HEK293 (cell line): ENCODE measurements around the gene RNF113B.

ENCODE experiments used
- CTCF ChIA-PET: fragments of 350-600 bp; formaldehyde crosslinking; extraction: SDS; loops from one replicate; lab custom pipeline; 2021; ENCODE audit warnings: antibody characterized with exemption; lab: Yijun Ruan, JAX
- POLR2A ChIA-PET: fragments of 300-600 bp; formaldehyde crosslinking; extraction: SDS; loops from one replicate; lab custom pipeline; 2020; ENCODE audit warnings: antibody characterized with exemption, inconsistent platforms; lab: Yijun Ruan, JAX
- H3K27ac ChIP-seq: fragments of 200-500 bp; sonication (Bioruptor generic); 2 replicates; pipeline ENCODE4 v1.5.1; 2014; ENCODE audit warnings: low read depth, low read length, control low read depth, inconsistent platforms; ENCODE audit errors: extremely low read depth
- H3K36me3 ChIP-seq, 2 experiments: fragments of 200-500 bp in 1 of 2; sonication (Bioruptor generic) in 1 of 2; 1 replicate in 1 of 2; 2 replicates in 1 of 2; pipeline ENCODE4 v1.5.1; 2014 to 2017; ENCODE audit warnings: inconsistent platforms in 2 of 2, low read length in 2 of 2; ENCODE audit not compliant: control insufficient read depth in 2 of 2, insufficient read depth in 1 of 2
- H3K4me1 ChIP-seq: fragments of 200-500 bp; sonication (Bioruptor generic); 2 replicates; pipeline ENCODE4 v1.5.1; 2014; ENCODE audit warnings: mild to moderate bottlenecking, low read length, inconsistent platforms; ENCODE audit not compliant: control insufficient read depth, insufficient read depth
- H3K4me3 ChIP-seq: 2 replicates; pipeline ENCODE4 v1.5.1; 2011; ENCODE audit warnings: low read depth, mild to moderate bottlenecking, control low read depth, low read length, moderate library complexity
- H3K9me3 ChIP-seq: fragments of 200-500 bp; sonication (Bioruptor generic); 2 replicates; pipeline ENCODE4 v1.5.1; 2014; ENCODE audit warnings: low read depth, low read length, inconsistent platforms; ENCODE audit not compliant: control insufficient read depth, insufficient read depth
- AEBP2 ChIP-seq: fragments of 450-650 bp; formaldehyde crosslinking; IDR thresholded peaks from 2 replicates; pipeline ENCODE4 v1.5.1; 2016; ENCODE audit warnings: missing biosample characterization, missing genetic modification characterization, borderline replicate concordance
- ATF2 ChIP-seq: fragments of 450-650 bp; formaldehyde crosslinking; IDR thresholded peaks from 2 replicates; pipeline ENCODE4 v1.5.1; 2016; ENCODE audit warnings: missing biosample characterization, missing genetic modification characterization, low read depth
- ZBTB10 ChIP-seq: fragments of 450-650 bp; formaldehyde crosslinking; IDR thresholded peaks from 2 replicates; pipeline ENCODE4 v1.5.1; 2016; ENCODE audit warnings: missing biosample characterization, missing genetic modification characterization
- ZFP69B ChIP-seq: fragments of 450-650 bp; formaldehyde crosslinking; IDR thresholded peaks from 2 replicates; pipeline ENCODE4 v1.5.1; 2016; ENCODE audit warnings: missing biosample characterization, missing genetic modification characterization
- ZNF132 ChIP-seq: fragments of 450-650 bp; formaldehyde crosslinking; IDR thresholded peaks from 2 replicates; pipeline ENCODE4 v1.5.1; 2017; ENCODE audit warnings: missing biosample characterization, missing genetic modification characterization, borderline replicate concordance
- ZNF146 ChIP-seq: fragments of 450-650 bp; formaldehyde crosslinking; IDR thresholded peaks from 2 replicates; pipeline ENCODE4 v1.5.1; 2016; ENCODE audit warnings: missing biosample characterization, missing genetic modification characterization
- ZNF174 ChIP-seq: fragments of 450-650 bp; formaldehyde crosslinking; IDR thresholded peaks from 2 replicates; pipeline ENCODE4 v1.5.0; 2017; ENCODE audit warnings: missing biosample characterization, mild to moderate bottlenecking, missing genetic modification characterization
- ZNF2 ChIP-seq: fragments of 450-650 bp; formaldehyde crosslinking; IDR thresholded peaks from 2 replicates; pipeline ENCODE4 v1.5.1; 2016; ENCODE audit warnings: missing biosample characterization, missing genetic modification characterization
- ZNF202 ChIP-seq: fragments of 450-650 bp; formaldehyde crosslinking; IDR thresholded peaks from 2 replicates; pipeline ENCODE4 v1.5.1; 2016; ENCODE audit warnings: missing biosample characterization, missing genetic modification characterization, borderline replicate concordance
- ZNF214 ChIP-seq: fragments of 450-650 bp; formaldehyde crosslinking; IDR thresholded peaks from 2 replicates; pipeline ENCODE4 v1.5.1; 2017; ENCODE audit warnings: missing biosample characterization, mild to moderate bottlenecking, missing genetic modification characterization, borderline replicate concordance
- ZNF335 ChIP-seq: fragments of 450-650 bp; formaldehyde crosslinking; conservative IDR thresholded peaks from 2 replicates; pipeline ENCODE4 v1.5.1; 2016; ENCODE audit warnings: missing biosample characterization, missing genetic modification characterization
- ZNF350 ChIP-seq: fragments of 450-650 bp; formaldehyde crosslinking; IDR thresholded peaks from 2 replicates; pipeline ENCODE4 v1.5.0; 2017; ENCODE audit warnings: missing biosample characterization, mild to moderate bottlenecking, missing genetic modification characterization
- ZNF513 ChIP-seq: fragments of 450-650 bp; IDR thresholded peaks from 2 replicates; pipeline ENCODE4 v1.5.1; 2018; ENCODE audit warnings: missing biosample characterization, missing genetic modification characterization
- ZNF544 ChIP-seq: fragments of 450-650 bp; formaldehyde crosslinking; IDR thresholded peaks from 2 replicates; pipeline ENCODE4 v1.5.0; 2017; ENCODE audit warnings: missing biosample characterization, missing genetic modification characterization
- ZNF571 ChIP-seq: fragments of 450-650 bp; formaldehyde crosslinking; IDR thresholded peaks from 2 replicates; pipeline ENCODE4 v1.5.0; 2017; ENCODE audit warnings: missing biosample characterization, missing genetic modification characterization
- ZNF596 ChIP-seq: fragments of 450-650 bp; IDR thresholded peaks from 2 replicates; pipeline ENCODE4 v1.5.0; 2018; ENCODE audit warnings: missing biosample characterization, mild to moderate bottlenecking, missing genetic modification characterization, moderate library complexity
- ZNF660 ChIP-seq: fragments of 450-650 bp; IDR thresholded peaks from 2 replicates; pipeline ENCODE4 v1.5.1; 2018; ENCODE audit warnings: missing biosample characterization, mild to moderate bottlenecking, missing genetic modification characterization
- ZNF664 ChIP-seq: fragments of 450-650 bp; formaldehyde crosslinking; IDR thresholded peaks from 2 replicates; pipeline ENCODE4 v1.5.1; 2016; ENCODE audit warnings: missing biosample characterization, missing genetic modification characterization

Gene RNF113B

GRCh38 chr13:98133946-98134345 is 43.1 kb downstream of the RNF113B start:
- ChIA-PET POLR2A (no interaction called here), CTCF (no interaction called here)
- Histone ChIP-seq H3K4me3 (no peak overlapping the region), H3K4me1 (no peaks in the 10 kb centered on the region), H3K9me3 (no peaks in the 10 kb centered on the region), H3K36me3 (no peaks in the 10 kb centered on the region), H3K27ac (no peak overlapping the region)
- TF ChIP-seq ZNF350 (no peak), ZNF132 (tag by site-specific recombination) (no peak), ZNF544 (tag by site-specific recombination) (no peak), ZNF660 (tag by site-specific recombination) (no peak), ZNF146 (tag by site-specific recombination) (no peak), ZNF214 (tag by site-specific recombination) (no peak), ZNF513 (no peak), ZNF664 (tag by site-specific recombination) (no peak), ZNF2 (tag by site-specific recombination) (no peak)

GRCh38 chr13:98129059-98129746 is 47.9 kb downstream of the RNF113B start:
- no peaks in the 10 kb centered on the region for H3K9me3 ChIP-seq
- CTCF ChIA-PET, result no interaction called here
- POLR2A ChIA-PET, result no interaction called here
- TF ChIP-seq ZNF335 (tag by site-specific recombination) (no peak), ZNF202 (tag by site-specific recombination) (no peak), AEBP2 (tag by site-specific recombination) (no peak), ZNF174 (no peak), ZNF571 (tag by site-specific recombination) (no peak), ZFP69B (no peak), ZBTB10 (tag by site-specific recombination) (no peak), ZNF596 (tag by site-specific recombination) (no peak), ATF2 (tag by site-specific recombination) (no peak)
- H3K27ac ChIP-seq, result no peak overlapping the region
- no peaks in the 10 kb centered on the region for H3K36me3 ChIP-seq
- no peaks in the 10 kb centered on the region for H3K4me1 ChIP-seq
- H3K4me3 ChIP-seq, result no peak overlapping the region
